Testis (tissue), 3 donors: ENCODE results near the gene C5AR2. TPM values are rescaled to one million over a fixed set of nuclear protein-coding genes. Genes with fewer than 3 reads are reported as not detected.
A peak's percentile ranks its signal among the peaks of the same experiment; 100 is the strongest.

Experiments
- DNase-seq: peaks from one replicate; pipeline ENCODE4 v3.0.0-alpha.2; 2019
- H3K27ac ChIP-seq, 2 donors: fragments of 200-600 bp; sonication (generic); one replicate each; pipeline ENCODE4 v1.5.1; 2019
- H3K27me3 ChIP-seq: fragments of 200-600 bp; sonication (generic); one replicate; pipeline ENCODE4 v1.5.1; 2019
- H3K36me3 ChIP-seq: fragments of 200-600 bp; sonication (generic); one replicate; pipeline ENCODE4 v1.5.1; 2017; ENCODE audit warnings: low read depth; ENCODE audit errors: missing control alignments
- H3K4me1 ChIP-seq: fragments of 200-600 bp; sonication (generic); one replicate; pipeline ENCODE4 v1.5.1; 2019
- H3K4me3 ChIP-seq, 2 donors: fragments of 200-600 bp; sonication (generic); one replicate each; pipeline ENCODE4 v1.5.1; 2017 to 2019
- H3K9me3 ChIP-seq: fragments of 200-600 bp; sonication (generic); one replicate; pipeline ENCODE4 v1.5.1; 2017
- CTCF ChIP-seq, 3 experiments: fragments of 450-650 bp in 2 of 3; fragments of 200-600 bp in 1 of 3; sonication (generic) in 1 of 3; IDR thresholded peaks; one replicate each; pipeline ENCODE4 v1.5.1; 2016 to 2019; ENCODE audit warnings: antibody characterized with exemption in 3 of 3, mild to moderate bottlenecking in 2 of 3, moderate library complexity in 1 of 3
- POLR2A ChIP-seq: fragments of 450-650 bp; IDR thresholded peaks from one replicate; pipeline ENCODE4 v1.6.1; 2017; ENCODE audit warnings: antibody characterized with exemption, mild to moderate bottlenecking, moderate library complexity
- WGBS, 2 donors: methylation state at CpG; one replicate each; pipeline ENCODE4 v1.1.5; 2018; 5-methylcytosine and 5-hydroxymethylcytosine counted together
- intact Hi-C: fragments of 100-400 bp; cut with DNase I; formaldehyde crosslinking; loops from one replicate; pipeline ENCODE4 v1.15.1; 2023; ENCODE audit warnings: low total_unique reads
- polyA plus RNA-seq: library from polyadenylated mRNA; stranded (reverse); fragments of 350-450 nt; fragmentation: Illumina TruSeq; extraction: RNeasy Lipid Tissue Mini Kit (QIAGEN cat#74804); gene quantifications from one replicate; pipeline ENCODE4 v1.2.3, GENCODE V29; 2014; ENCODE audit warnings: low read depth, low replicate concordance; ENCODE audit not compliant: insufficient read depth
- total RNA-seq, 2 donors: library from RNA; depleted of rRNA; stranded (reverse); fragments of >200 nt; gene quantifications; one replicate each; pipeline ENCODE4 v1.2.3, GENCODE V29; 2016

Gene C5AR2
- total and polyA plus RNA-seq, 3 donors from 2014 or later, result 2.7 to 3.9 (median 2.8) TPM

GRCh38 chr19:47322058-47322457 is 9.9 kb upstream of the C5AR2 start:
- 78 to 85% methylated on average over 2 of the region's 2 CpGs for WGBS, 2 donors
- no peak overlapping the region for H3K27ac ChIP-seq
- TF ChIP-seq CTCF (IDR thresholded peaks at IDR 0.05), result no peak
- no peak for TF ChIP-seq POLR2A
- H3K27me3 ChIP-seq, result no peaks in the 10 kb centered on the region
- no peaks in the 10 kb centered on the region for H3K36me3 ChIP-seq
- no peak overlapping the region for H3K4me3 ChIP-seq
- DNase-seq, result no peak
- intact Hi-C loops, result no loop called here
- H3K9me3 ChIP-seq, result no peaks in the 10 kb centered on the region
- no peaks in the 10 kb centered on the region for H3K4me1 ChIP-seq

GRCh38 chr19:47323409-47323808 is 8.6 kb upstream of the C5AR2 start:
- 70 to 79% methylated on average over 8 of the region's 8 CpGs for WGBS, 2 donors
- Histone ChIP-seq H3K4me3 (no peak overlapping the region), H3K36me3 (no peaks in the 10 kb centered on the region), H3K9me3 (no peaks in the 10 kb centered on the region), H3K27ac (no peak overlapping the region), H3K4me1 (no peaks in the 10 kb centered on the region), H3K27me3 (no peaks in the 10 kb centered on the region)
- TF ChIP-seq POLR2A (no peak), CTCF (IDR thresholded peaks at IDR 0.05) (no peak)
- intact Hi-C loops, result no loop called here
- DNase-seq, result no peak

GRCh38 chr19:47323872-47324271 is 8.1 kb upstream of the C5AR2 start:
- Histone ChIP-seq H3K4me3 (no peak overlapping the region), H3K4me1 (no peaks in the 10 kb centered on the region), H3K27me3 (no peaks in the 10 kb centered on the region), H3K9me3 (no peaks in the 10 kb centered on the region), H3K27ac (peak overlapping the region in 1 of 2 donors; percentile 53), H3K36me3 (no peaks in the 10 kb centered on the region)
- TF ChIP-seq POLR2A (no peak), CTCF (IDR thresholded peaks at IDR 0.05) (no peak)
- DNase-seq, result no peak
- WGBS, 2 donors, result 81 to 83% methylated on average over 12 of the region's 12 CpGs
- intact Hi-C loops, result no loop called here

GRCh38 chr19:47324502-47324901 is 7.5 kb upstream of the C5AR2 start:
- no peak overlapping the region for H3K4me3 ChIP-seq
- no peaks in the 10 kb centered on the region for H3K36me3 ChIP-seq
- TF ChIP-seq POLR2A (no peak), CTCF (IDR thresholded peaks at IDR 0.05) (no peak)
- H3K9me3 ChIP-seq, result no peaks in the 10 kb centered on the region
- peak overlapping the region in 1 of 2 donors; percentile 53 for H3K27ac ChIP-seq
- H3K27me3 ChIP-seq, result no peaks in the 10 kb centered on the region
- WGBS, 2 donors, result 60 to 74% methylated on average over 9 of the region's 9 CpGs
- intact Hi-C loops, result no loop called here
- no peak for DNase-seq
- H3K4me1 ChIP-seq, result no peaks in the 10 kb centered on the region

- Histone ChIP-seq H3K4me1 (no peaks in the 10 kb centered on the region), H3K27ac (no peak overlapping the region), H3K27me3 (no peaks in the 10 kb centered on the region), H3K36me3 (no peaks in the 10 kb centered on the region), H3K4me3 (no peak overlapping the region), H3K9me3 (no peaks in the 10 kb centered on the region)
- 49 to 58% methylated on average over 9 of the region's 9 CpGs for WGBS, 2 donors
- intact Hi-C loops, result no loop called here
- TF ChIP-seq POLR2A, result no peak
- TF ChIP-seq CTCF (IDR thresholded peaks at IDR 0.05), result no peak
- DNase-seq, result no peak
These were observed 1.5 kb upstream of the C5AR2 start for GRCh38 chr19:47330466-47330869.
